ENCODE data around the gene CSF1R.

- TF ChIP-seq ZBTB7A (IDR thresholded peaks at IDR 0.05; ENCODE audit: low read depth) (no peak), CEBPB (IDR thresholded peaks at IDR 0.05) (no peak), REST (IDR thresholded peaks at IDR 0.05; ENCODE audit: low read depth) (no peak), FOXM1 (IDR thresholded peaks at IDR 0.05; ENCODE audit: borderline replicate concordance, low read depth) (no peak), TAF1 (IDR thresholded peaks at IDR 0.05; ENCODE audit: low read depth) (no peak), EGR1 (IDR thresholded peaks at IDR 0.05) (no peak), CREB1 (IDR thresholded peaks at IDR 0.05; ENCODE audit: low read depth) (no peak), EP300 (IDR thresholded peaks at IDR 0.05; ENCODE audit: borderline replicate concordance) (no peak), YY1 (IDR thresholded peaks at IDR 0.05; ENCODE audit: low read depth) (no peak), TCF12 (IDR thresholded peaks at IDR 0.05; ENCODE audit: low read depth) (no peak), MAX (IDR thresholded peaks at IDR 0.05) (no peak), NFIC (IDR thresholded peaks at IDR 0.05) (no peak)
Observed at GRCh38 chr5:150079909-150080461, 6.4 kb downstream of the CSF1R start.
